CD14-positive monocyte (primary cell): ENCODE results near the gene MCF2L2. TPM values are rescaled to one million over a fixed set of nuclear protein-coding genes. Genes with fewer than 3 reads are reported as not detected.

Source experiments
- DNase-seq, 3 donors: peaks; one replicate each; pipeline ENCODE4 v3.0.0-alpha.2; 2011 to 2022
- H2AFZ ChIP-seq: 2 replicates; pipeline ENCODE4 v1.6.0; 2012; ENCODE audit warnings: mild to moderate bottlenecking, low read depth, low read length, inconsistent platforms; ENCODE audit not compliant: insufficient read depth, poor library complexity, severe bottlenecking
- H3K27ac ChIP-seq, 2 donors: 1 replicate in 1 of 2; 2 replicates in 1 of 2; pipeline ENCODE4 v1.5.1; 2012 to 2013; ENCODE audit warnings: low read length in 2 of 2, control low read depth in 1 of 2, inconsistent platforms in 1 of 2, low read depth in 1 of 2, mild to moderate bottlenecking in 1 of 2
- H3K27me3 ChIP-seq, 2 donors: one replicate each; pipeline versions ENCODE4 v1.6.0 to v1.6.1; 2011 to 2013; ENCODE audit warnings: low read length in 2 of 2; ENCODE audit not compliant: control insufficient read depth in 2 of 2, insufficient read depth in 2 of 2
- H3K36me3 ChIP-seq, 2 donors: replicated peaks in 1 of 2; 1 replicate in 1 of 2; 2 replicates in 1 of 2; pipeline versions ENCODE4 v1.5.1 to v1.6.1; 2012 to 2013; ENCODE audit warnings: low read length in 2 of 2, control low read depth in 1 of 2, inconsistent platforms in 1 of 2, mild to moderate bottlenecking in 1 of 2; ENCODE audit not compliant: insufficient read depth in 2 of 2, control insufficient read depth in 1 of 2
- H3K4me1 ChIP-seq, 2 donors: 1 replicate in 1 of 2; 2 replicates in 1 of 2; pipeline versions ENCODE4 v1.5.1 to v1.6.1; 2012 to 2013; ENCODE audit warnings: low read length in 2 of 2, control low read depth in 1 of 2, inconsistent platforms in 1 of 2, mild to moderate bottlenecking in 1 of 2, moderate library complexity in 1 of 2; ENCODE audit not compliant: insufficient read depth in 2 of 2, control insufficient read depth in 1 of 2
- H3K4me2 ChIP-seq: replicated peaks from 2 replicates; pipeline ENCODE3; 2012; ENCODE audit warnings: low read length, moderate library complexity, mild to moderate bottlenecking; ENCODE audit not compliant: poor library complexity, severe bottlenecking; ENCODE audit errors: extremely low read depth
- H3K4me3 ChIP-seq, 3 experiments: fragments of 200-600 bp in 1 of 3; sonication (generic) in 1 of 3; replicated peaks in 1 of 3; 1 replicate in 2 of 3; 2 replicates in 1 of 3; pipeline ENCODE4 v1.5.1; 2011 to 2013; ENCODE audit warnings: low read length in 3 of 3, mild to moderate bottlenecking in 3 of 3, control low read depth in 2 of 3, low read depth in 2 of 3, inconsistent platforms in 1 of 3, moderate library complexity in 1 of 3
- H3K79me2 ChIP-seq: 2 replicates; pipeline ENCODE4 v1.6.0; 2012; ENCODE audit warnings: mild to moderate bottlenecking, control low read depth, inconsistent platforms, low read length, moderate library complexity; ENCODE audit not compliant: insufficient read depth
- H3K9ac ChIP-seq: 2 replicates; pipeline ENCODE4 v1.6.0; 2017; ENCODE audit warnings: low read length, mild to moderate bottlenecking; ENCODE audit not compliant: insufficient read depth, poor library complexity, severe bottlenecking
- H3K9me3 ChIP-seq, 2 donors: replicated peaks in 1 of 2; 1 replicate in 1 of 2; 2 replicates in 1 of 2; pipeline versions ENCODE4 v1.5.1 to v1.6.1; 2012 to 2013; ENCODE audit warnings: low read length in 2 of 2, control low read depth in 1 of 2; ENCODE audit not compliant: control insufficient read depth in 1 of 2, insufficient read depth in 1 of 2
- H4K20me1 ChIP-seq: 2 replicates; pipeline ENCODE4 v1.6.0; 2012; ENCODE audit warnings: mild to moderate bottlenecking, low read length, control low read depth, moderate library complexity; ENCODE audit not compliant: insufficient read depth
- H3K27ac Mint-ChIP-seq, 7 donors: one replicate each; pipeline ENCODE4 v1.8.0; 2020; ENCODE audit warnings: mild to moderate bottlenecking in 7 of 7, mixed read lengths in 7 of 7, moderate library complexity in 6 of 7, inconsistent platforms in 2 of 7
- H3K27me3 Mint-ChIP-seq, 3 donors: one replicate each; pipeline ENCODE4 v1.8.0; 2021 to 2022; ENCODE audit warnings: low read depth in 3 of 3, mild to moderate bottlenecking in 3 of 3, mixed read lengths in 3 of 3, moderate library complexity in 3 of 3, inconsistent platforms in 1 of 3
- H3K36me3 Mint-ChIP-seq, 2 donors: one replicate each; pipeline ENCODE4 v1.8.0; 2020; ENCODE audit warnings: mixed read lengths in 2 of 2, inconsistent platforms in 1 of 2, mild to moderate bottlenecking in 1 of 2
- H3K4me1 Mint-ChIP-seq: one replicate; pipeline ENCODE4 v1.8.0; 2020; ENCODE audit warnings: mild to moderate bottlenecking, mixed read lengths
- H3K4me3 Mint-ChIP-seq, 2 donors: one replicate each; pipeline ENCODE4 v1.8.0; 2020; ENCODE audit warnings: mild to moderate bottlenecking in 2 of 2, mixed read lengths in 2 of 2, moderate library complexity in 1 of 2
- H3K9me3 Mint-ChIP-seq, 7 donors: one replicate each; pipeline ENCODE4 v1.8.0; 2020 to 2022; ENCODE audit warnings: mixed read lengths in 7 of 7, mild to moderate bottlenecking in 6 of 7, moderate library complexity in 6 of 7, inconsistent platforms in 2 of 7
- CTCF ChIP-seq: fragments of 200-600 bp; IDR thresholded peaks from one replicate; pipeline ENCODE4 v1.8.0; 2022; ENCODE audit warnings: antibody characterized with exemption, mild to moderate bottlenecking
- WGBS: methylation state at CpG from one replicate; pipeline ENCODE4 v1.1.5; 2013; ENCODE audit warnings: missing lambda C conversion rate; ENCODE audit not compliant: insufficient coverage; 5-methylcytosine and 5-hydroxymethylcytosine counted together
- intact Hi-C, 2 donors: fragments of 100-400 bp; cut with micrococcal nuclease; formaldehyde crosslinking; loops; one replicate each; pipeline versions ENCODE4 v1.15.0 to v1.15.1; 2023
- polyA plus RNA-seq, 3 donors: library from polyadenylated mRNA; depleted of rRNA in 1 of 3; unstranded in 2 of 3; stranded (reverse) in 1 of 3; fragments of 300-500 nt in 2 of 3; fragments of >200 nt in 1 of 3; fragmentation: Illumina TruSeq in 2 of 3; gene quantifications; 1 replicate in 2 of 3; 2 replicates in 1 of 3; pipeline ENCODE4 v1.2.3, GENCODE V29; 2012 to 2021

The MCF2L2 gene
- polyA plus RNA-seq, 3 donors, result 0.01 to 0.13 TPM; not detected in 1

DNA sequence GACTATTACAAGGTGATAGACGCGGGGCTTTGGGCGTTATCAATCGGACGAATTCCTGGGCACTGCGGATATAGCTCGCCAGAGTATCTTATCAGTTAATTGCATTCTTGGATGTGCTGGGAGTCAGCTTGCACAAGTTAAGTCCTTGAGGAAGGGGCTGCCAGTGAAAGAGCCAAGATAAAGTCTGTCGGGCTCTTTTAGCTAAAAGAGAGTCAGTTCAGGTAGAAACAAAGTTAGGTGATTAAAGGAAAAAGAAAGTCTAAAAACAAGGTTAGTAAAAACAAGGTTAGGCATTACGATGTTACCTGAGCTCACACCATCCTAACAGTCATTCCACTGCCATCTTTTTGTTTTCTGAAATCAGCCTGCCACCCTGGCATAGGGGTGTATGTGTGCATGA is 6.1 kb upstream of the MCF2L2 start:
- no peak overlapping the region for H3K4me3 Mint-ChIP-seq
- H3K79me2 ChIP-seq, result no peaks in the 10 kb centered on the region
- peak overlapping the region in 1 of 7 donors; percentile 73 for H3K27ac Mint-ChIP-seq
- H3K9ac ChIP-seq, result no peak overlapping the region
- TF ChIP-seq CTCF, result no peak
- no peak overlapping the region for H3K4me2 ChIP-seq
- intact Hi-C loops, result no loop called here
- peaks cover 4 to 8% of the 10 kb centered on the region in 2 donors for H3K4me1 ChIP-seq
- H3K27ac ChIP-seq, result no peak overlapping the region
- no peaks in the 10 kb centered on the region for H4K20me1 ChIP-seq
- peaks cover 15% of the 10 kb centered on the region for H3K4me1 Mint-ChIP-seq
- no peaks in the 10 kb centered on the region for H3K36me3 Mint-ChIP-seq
- no peak overlapping the region for H2AFZ ChIP-seq
- peaks cover 24 to 31% (median 26%) of the 10 kb centered on the region in 3 donors for H3K27me3 Mint-ChIP-seq
- no peaks in the 10 kb centered on the region for H3K36me3 ChIP-seq
- H3K4me3 ChIP-seq, result no peak overlapping the region
- H3K9me3 ChIP-seq, result no peaks in the 10 kb centered on the region
- peaks cover 0 to 4% (median 0%) of the 10 kb centered on the region in 7 donors for H3K9me3 Mint-ChIP-seq
- WGBS, result 83% methylated on average over 8 of the region's 9 CpGs
- H3K27me3 ChIP-seq, result peaks cover 0 to 21% of the 10 kb centered on the region in 2 donors
- DNase-seq, result no peak

DNA sequence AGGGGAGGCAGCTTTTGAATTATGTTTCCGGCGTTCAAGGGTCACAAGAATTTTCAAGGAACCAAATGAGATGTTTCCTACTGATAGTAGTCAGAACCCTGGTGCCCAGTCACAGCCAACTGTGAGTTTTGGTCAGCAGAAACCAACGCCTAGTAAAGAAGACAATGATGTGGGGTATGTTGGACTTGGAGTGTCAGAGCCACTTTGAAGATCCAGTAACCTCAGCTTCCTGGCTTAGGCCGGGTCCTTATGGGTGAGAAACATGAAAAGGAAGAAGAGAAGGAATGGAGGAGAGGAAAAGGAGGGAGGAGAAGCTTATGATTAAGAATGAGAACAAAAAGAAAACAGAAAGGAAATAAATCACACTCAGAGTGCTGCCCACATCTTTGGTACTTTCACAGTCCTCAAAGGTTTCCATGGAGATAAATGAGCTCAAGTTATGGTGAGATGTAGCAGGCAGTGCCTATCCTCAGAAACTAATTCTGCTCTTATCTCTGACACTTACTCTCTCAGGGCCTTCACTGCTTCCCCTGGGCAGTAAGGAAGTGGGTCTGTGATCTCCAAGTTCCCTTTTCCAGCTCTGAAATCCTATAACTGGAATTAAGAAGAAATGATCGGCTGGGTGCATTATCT is 2.0 kb upstream of the MCF2L2 start:
- H3K27ac Mint-ChIP-seq, result no peak overlapping the region
- TF ChIP-seq CTCF, result no peak

More for the DNA sequence above, 2.0 kb upstream of the MCF2L2 start:
- Histone ChIP-seq H3K4me2 (no peak overlapping the region), H3K4me1 (peaks cover 15 to 21% of the 10 kb centered on the region in 2 donors), H3K4me3 (no peak overlapping the region), H3K36me3 (no peaks in the 10 kb centered on the region), H3K9ac (no peak overlapping the region), H3K27me3 (peaks cover 20 to 55% of the 10 kb centered on the region in 2 donors), H4K20me1 (no peaks in the 10 kb centered on the region), H3K79me2 (no peaks in the 10 kb centered on the region), H3K9me3 (peaks cover 0 to 19% of the 10 kb centered on the region in 2 donors), H3K27ac (no peak overlapping the region), H2AFZ (no peak overlapping the region)
- Mint-ChIP-seq H3K4me3 (peak overlapping the region in 1 of 2 donors; percentile 64), H3K36me3 (peaks cover 2 to 6% of the 10 kb centered on the region in 2 donors), H3K9me3 (peaks cover 0 to 25% (median 4%) of the 10 kb centered on the region in 7 donors), H3K4me1 (peaks cover 17% of the 10 kb centered on the region), H3K27me3 (peaks cover 54 to 71% (median 57%) of the 10 kb centered on the region in 3 donors)
- 50% methylated on average over 3 of the region's 5 CpGs for WGBS
- intact Hi-C loops, result no loop called here
- DNase-seq, result no peak
